GM20431 (cell line): Measurements from ENCODE around the gene MCM10.

Experiments used
- in situ Hi-C: fragments of 300-500 bp; cut with MseI, MboI; formaldehyde crosslinking; loops from one replicate; pipeline ENCODE4 v1.15.0; 2020; ENCODE audit warnings: low sequenced_read_pairs; ENCODE audit not compliant: unreplicated experiment

Gene MCM10

DNA sequence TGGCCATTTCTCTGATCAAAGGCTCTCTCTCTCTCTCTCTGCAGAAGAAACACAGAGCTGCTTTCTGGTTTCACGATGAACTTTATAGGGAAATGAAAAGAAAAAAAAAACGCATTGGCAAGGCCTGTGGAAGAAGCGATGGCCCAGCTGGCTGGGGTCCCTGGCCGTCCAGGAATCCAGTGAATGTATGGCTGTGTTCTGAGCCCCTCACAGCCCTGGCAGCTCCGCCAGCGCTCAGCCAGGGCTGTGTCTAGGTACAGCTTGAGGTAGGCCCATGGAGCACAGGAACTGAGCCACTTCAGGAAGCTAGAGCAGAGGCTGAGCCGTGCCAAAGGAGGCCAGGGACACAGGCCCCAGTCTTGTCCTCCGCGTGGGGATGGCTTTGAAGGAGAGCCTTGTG lies 85.9 kb downstream of the MCM10 start:
- in situ Hi-C loops, result no loop called here

DNA sequence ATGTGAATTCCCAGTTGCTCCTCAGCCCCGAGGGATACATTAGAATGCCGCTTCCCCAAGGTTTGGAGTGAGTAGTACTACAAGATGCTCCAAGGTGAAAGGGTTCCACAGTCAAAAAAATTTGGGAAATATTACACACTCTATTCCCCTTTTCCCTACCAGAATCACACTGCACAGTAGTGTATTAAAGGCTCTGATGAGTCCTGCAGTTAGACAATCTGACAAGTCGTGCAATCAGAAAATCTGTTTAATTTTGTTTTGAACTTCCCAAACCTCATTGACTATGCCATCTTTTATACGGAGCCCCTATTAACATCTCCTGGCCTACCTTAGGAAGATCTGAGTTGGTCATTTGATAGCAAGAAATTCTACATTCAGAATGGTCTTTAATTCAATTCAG lies 86.4 kb downstream of the MCM10 start:
- in situ Hi-C loops, result no loop called here

DNA sequence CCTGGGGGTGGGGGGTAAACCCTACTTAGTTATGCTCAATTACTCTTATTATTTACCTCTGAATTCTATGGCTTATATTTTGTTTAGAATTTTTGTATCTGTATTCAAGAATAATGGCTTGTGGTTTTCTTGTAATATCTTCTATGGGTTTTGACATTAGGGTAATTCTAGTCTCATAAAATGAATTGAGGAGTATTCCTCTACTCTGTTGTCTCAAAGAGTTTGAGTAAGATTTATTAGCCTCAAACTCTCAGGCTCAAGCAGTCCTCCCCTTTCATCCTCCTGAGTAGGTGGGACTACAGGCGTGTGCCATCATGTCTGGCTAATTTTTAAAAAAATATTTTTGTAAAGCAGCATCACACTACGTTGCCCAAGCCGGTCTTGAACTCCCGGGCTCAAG lies 92.4 kb downstream of the MCM10 start:
- in situ Hi-C loops, result no loop called here

DNA sequence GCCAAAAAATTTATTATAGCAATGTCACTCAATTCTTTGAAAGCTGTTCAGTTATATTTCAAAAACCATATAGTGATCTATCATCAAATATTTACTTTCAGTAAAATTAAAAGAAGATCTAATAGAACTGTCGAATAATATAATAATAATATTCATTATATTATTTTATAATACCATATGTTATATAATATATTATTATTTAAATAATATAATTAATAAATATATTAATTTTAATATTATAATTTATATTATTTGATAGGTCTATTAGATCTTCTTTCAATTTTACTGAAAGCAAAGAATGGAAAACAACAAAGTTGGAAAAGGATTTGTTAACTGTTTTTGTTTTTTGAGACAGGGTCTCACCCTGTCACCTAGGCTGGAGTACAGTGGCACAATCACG lies 95.3 kb downstream of the MCM10 start:
- in situ Hi-C loops, result no loop called here

GRCh38 chr10:13257621-13258140 lies 96.3 kb downstream of the MCM10 start:
- in situ Hi-C loops, result no loop called here
